NCI-H2196 treated with DMSO at 0.1 percent for 48 hours (cell line): ENCODE measurements around the gene UBQLNL.

Experiments
- DNase-seq: peaks from one replicate; lab custom pipeline; 2025; ENCODE audit not compliant: unreplicated experiment; lab: John Stamatoyannopoulos, UW

UBQLNL gene

GRCh38 chr11:5508605-5509004 is 7.9 kb downstream of the UBQLNL start:
- DNase-seq: no peak

DNA sequence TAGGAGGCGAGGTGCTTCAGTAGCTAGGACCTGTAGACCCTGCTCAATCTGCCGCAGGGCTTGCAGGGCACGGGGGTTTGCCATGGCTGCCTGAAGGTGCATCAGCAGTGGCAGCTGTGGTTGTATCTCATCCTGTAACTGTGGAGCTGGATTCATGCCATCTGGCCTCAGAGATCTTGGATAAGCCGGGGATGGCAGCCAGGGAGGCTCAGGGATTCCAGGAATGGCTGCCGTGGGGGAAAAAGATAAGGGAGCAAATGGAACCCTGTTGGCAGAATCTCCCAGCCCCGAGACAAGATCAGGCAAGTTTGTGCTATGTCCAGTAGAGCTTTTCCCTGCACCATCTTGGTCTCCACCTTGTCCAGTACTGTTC is 8.6 kb downstream of the UBQLNL start:
- no peak for DNase-seq

DNA sequence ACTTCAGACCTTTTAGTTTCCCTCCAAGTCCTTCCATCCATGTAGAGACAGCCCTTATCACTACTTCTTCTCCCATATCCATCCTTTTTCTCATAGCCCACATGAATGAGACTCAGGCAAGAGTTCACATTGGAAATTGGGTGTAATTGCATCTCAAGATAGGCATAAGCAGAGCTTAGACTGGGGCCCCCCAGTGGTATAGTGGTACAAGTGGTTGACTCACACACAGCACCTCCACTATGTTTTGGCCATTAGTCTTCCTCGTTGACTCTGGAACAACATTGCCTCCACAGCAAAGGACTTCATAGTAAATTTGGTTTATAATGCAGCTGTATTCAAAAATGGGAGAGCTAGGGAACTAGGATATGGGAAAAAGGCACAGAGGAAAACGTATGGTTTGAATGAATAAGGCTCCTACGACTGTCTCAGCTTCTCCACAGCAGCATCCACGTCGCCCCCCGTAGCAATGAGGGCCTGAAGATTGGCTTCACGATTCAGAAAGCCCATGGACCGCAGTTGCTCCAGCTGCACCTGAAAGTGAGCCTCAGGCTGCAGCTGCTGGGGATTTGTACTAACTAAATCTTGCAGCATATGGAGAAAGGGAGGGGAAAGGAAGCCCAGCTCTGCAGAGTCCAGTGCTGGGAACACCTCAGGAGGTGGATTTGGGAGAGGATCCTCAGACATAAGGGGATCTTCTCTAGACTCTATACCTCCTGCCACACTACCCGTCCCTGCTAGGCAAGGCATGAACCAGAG is 9.1 kb downstream of the UBQLNL start:
- DNase-seq: no peak

GRCh38 chr11:5505363-5506048 is 11.0 kb downstream of the UBQLNL start:
- no peak for DNase-seq

- no peak for DNase-seq
Observed at GRCh38 chr11:5504403-5504921, 12.0 kb downstream of the UBQLNL start.

DNA sequence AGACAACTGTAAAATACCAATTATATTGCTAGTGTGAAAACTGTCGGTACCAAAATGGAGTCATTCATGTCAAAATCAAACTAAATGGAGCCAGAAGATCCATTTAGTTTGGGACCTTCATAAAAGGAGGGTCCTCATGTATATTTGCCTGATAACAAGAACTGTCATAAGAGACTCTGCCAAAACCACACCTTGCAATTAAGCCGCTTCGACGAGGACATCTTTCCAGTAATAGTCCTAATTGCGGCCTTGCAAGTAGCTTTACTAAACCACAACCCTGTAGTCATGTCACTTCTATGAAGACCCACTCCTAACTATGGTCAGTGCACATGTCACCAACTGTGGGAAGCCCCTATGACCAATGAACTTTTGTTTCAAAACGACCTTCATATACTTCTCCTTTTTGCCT is 16.1 kb downstream of the UBQLNL start:
- DNase-seq: no peak

DNA sequence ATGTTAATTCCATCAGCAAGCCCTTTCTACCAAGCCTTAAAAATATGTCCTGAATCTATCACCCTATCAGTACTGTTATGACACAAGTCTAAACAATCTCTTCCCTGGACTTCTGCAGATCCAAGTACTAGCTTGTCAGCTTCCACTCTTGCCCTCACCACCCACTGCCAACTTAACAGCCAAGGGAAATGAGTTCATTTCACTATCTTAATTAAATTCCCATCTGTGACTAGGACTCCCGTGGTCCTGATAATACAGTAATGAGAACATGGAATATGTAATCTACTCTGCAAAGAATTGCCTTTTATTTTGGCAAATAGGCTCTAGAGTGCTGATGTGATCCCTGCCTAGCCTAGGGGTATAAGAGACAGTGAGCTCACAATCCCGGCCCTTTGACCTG is 16.8 kb downstream of the UBQLNL start:
- no peak for DNase-seq

- DNase-seq: no peak
Observed at GRCh38 chr11:5489576-5490357, 26.7 kb downstream of the UBQLNL start.

DNA sequence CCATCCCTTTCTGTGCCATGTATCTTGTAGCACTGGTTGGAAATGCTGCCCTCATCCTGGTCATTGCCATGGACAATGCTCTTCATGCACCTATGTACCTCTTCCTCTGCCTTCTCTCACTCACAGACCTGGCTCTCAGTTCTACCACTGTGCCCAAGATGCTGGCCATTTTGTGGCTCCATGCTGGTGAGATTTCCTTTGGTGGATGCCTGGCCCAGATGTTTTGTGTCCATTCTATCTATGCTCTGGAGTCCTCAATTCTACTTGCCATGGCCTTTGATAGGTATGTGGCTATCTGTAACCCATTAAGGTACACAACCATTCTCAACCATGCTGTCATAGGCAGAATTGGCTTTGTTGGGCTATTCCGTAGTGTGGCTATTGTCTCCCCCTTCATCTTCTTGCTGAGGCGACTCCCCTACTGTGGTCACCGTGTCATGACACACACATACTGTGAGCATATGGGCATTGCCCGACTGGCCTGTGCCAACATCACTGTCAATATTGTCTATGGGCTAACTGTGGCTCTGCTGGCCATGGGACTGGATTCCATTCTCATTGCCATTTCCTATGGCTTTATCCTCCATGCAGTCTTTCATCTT is 27.6 kb downstream of the UBQLNL start:
- no peak for DNase-seq

GRCh38 chr11:5488385-5488784 is 28.1 kb downstream of the UBQLNL start, which contains the start of gene OR52D1:
Gene OR52D1, plus strand, starts transcription at chr11:5488685. Its CDS starts 22 bp downstream, at chr11:5488707.
- DNase-seq: no peak

DNA sequence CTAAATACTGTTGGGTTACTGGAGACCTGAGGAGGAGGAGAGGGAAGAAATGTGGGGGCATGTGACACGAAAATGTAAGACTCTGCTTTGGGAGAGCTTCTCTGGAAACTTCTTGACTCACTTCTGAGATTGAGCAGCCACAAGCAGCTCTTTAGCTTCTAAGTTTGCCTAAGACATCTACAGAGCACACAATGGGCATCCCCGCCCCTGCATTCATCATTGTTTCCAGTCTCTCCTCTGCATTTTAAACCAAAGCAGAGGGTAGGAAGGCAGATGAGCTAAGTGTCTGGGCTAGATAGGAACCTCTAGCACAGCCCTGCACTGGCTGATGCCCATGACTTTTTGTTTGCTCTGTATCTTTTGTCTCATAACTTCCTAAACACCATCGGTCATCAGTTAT is 30.1 kb downstream of the UBQLNL start:
- no peak for DNase-seq

DNA sequence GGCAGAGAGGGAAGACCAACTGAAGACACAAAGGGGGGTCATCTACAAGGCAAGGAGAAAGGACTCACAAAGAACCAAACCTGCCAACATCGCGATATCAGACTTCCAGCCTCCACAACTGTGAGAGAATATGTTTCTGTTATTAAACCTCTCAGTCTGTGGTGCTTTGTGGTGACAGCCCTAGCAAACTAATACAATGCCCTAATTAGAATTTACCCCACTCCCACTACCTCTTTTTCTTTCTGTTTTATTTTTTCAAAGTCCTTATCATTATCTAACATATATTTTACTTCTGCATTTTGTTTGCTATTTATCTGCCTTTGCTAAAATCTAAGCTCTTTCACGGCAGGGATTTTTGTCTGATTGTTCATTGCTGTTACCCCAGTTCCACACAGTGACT is 30.5 kb downstream of the UBQLNL start:
- DNase-seq: no peak

- no peak for DNase-seq
Observed at GRCh38 chr11:5476186-5476819, 40.2 kb downstream of the UBQLNL start.

GRCh38 chr11:5473921-5474320 is 42.6 kb downstream of the UBQLNL start:
- no peak for DNase-seq

DNA sequence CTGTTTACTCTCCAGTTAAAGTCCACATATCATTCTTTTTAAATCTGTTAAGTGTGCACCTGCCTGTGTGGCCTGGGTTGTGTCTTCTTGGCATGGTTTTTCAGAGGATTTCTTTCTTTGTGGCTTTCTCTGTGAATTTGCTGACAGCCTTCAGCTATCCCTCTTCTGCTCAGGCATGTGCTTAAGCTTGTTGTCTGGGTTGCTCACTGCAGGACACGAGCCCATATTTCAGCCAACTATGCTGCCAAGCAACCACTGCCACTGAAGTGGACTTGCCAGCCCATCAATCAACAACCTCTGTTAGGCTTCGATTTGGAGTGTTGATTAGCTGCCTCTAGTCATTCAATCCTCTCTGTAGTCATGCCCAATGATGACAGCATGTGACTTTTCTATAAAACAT is 49.0 kb downstream of the UBQLNL start:
- DNase-seq: no peak
